Stimulated activated CD4-positive, alpha-beta T cell treated with anti-CD3 and anti-CD28 coated beads, TNF-alpha, amount 100 ng/mL, for 4 hours (primary cell): ENCODE results near the gene TNS4.

ENCODE experiments used
- DNase-seq, 3 experiments: peaks; one replicate each; pipeline ENCODE4 v3.0.0-alpha.2; 2020; ENCODE audit warnings: low read depth in 3 of 3

Gene TNS4

GRCh38 chr17:40517981-40518380 lies 16.6 kb upstream of the TNS4 start:
- no peak for DNase-seq

- no peak for DNase-seq
Observed at GRCh38 chr17:40517286-40517662, 15.9 kb upstream of the TNS4 start.

GRCh38 chr17:40516581-40517285 lies 15.3 kb upstream of the TNS4 start:
- DNase-seq = peak in 2 of 3 experiments; percentile 32 to 37

- DNase-seq = no peak
Observed at GRCh38 chr17:40515491-40516041, 14.1 kb upstream of the TNS4 start.

GRCh38 chr17:40515011-40515410 lies 13.6 kb upstream of the TNS4 start:
- DNase-seq = no peak

GRCh38 chr17:40514013-40514875 lies 12.8 kb upstream of the TNS4 start:
- no peak for DNase-seq

- DNase-seq = no peak
Observed at GRCh38 chr17:40511667-40512220, 10.3 kb upstream of the TNS4 start.

GRCh38 chr17:40511136-40511535 lies 9.7 kb upstream of the TNS4 start:
- no peak for DNase-seq

GRCh38 chr17:40510328-40510648 lies 8.9 kb upstream of the TNS4 start:
- no peak for DNase-seq

GRCh38 chr17:40509626-40510327 lies 8.4 kb upstream of the TNS4 start:
- no peak for DNase-seq

GRCh38 chr17:40506786-40507185 lies 5.4 kb upstream of the TNS4 start:
- no peak for DNase-seq

GRCh38 chr17:40503154-40503553 lies 1.7 kb upstream of the TNS4 start:
- DNase-seq = no peak

- DNase-seq = no peak
Observed at GRCh38 chr17:40502716-40503115, 1.3 kb upstream of the TNS4 start.

GRCh38 chr17:40500709-40501108 lies 714 bp downstream of the TNS4 start:
- DNase-seq = no peak

- DNase-seq = no peak
Observed at GRCh38 chr17:40500190-40500589, 1.2 kb downstream of the TNS4 start.

- no peak for DNase-seq
Observed at GRCh38 chr17:40499551-40500189, 1.8 kb downstream of the TNS4 start.

- no peak for DNase-seq
Observed at GRCh38 chr17:40498281-40499084, 2.9 kb downstream of the TNS4 start.

- no peak for DNase-seq
Observed at GRCh38 chr17:40497695-40498094, 3.7 kb downstream of the TNS4 start.

GRCh38 chr17:40496634-40497420 lies 4.6 kb downstream of the TNS4 start:
- DNase-seq = no peak

- DNase-seq = no peak
Observed at GRCh38 chr17:40496170-40496569, 5.3 kb downstream of the TNS4 start.
